ENCODE data around the gene HIF3A.
"Not testable (repeated sequence)": the region's sequence is repeated elsewhere in the genome, so short reads cannot be mapped to it uniquely, and the experiment has no call there.

The HIF3A gene

GRCh38 chr19:46296722-46297461 is at the start of gene HIF3A:
Gene HIF3A, plus strand, starts transcription at chr19:46297042. Its CDS starts 35 bp downstream, at chr19:46297077.
- peak; percentile 50 for DNase-seq

- no peak for DNase-seq
Measured at GRCh38 chr19:46250076-46250735, 46.6 kb upstream of the HIF3A start.

GRCh38 chr19:46251416-46251815 is 45.4 kb upstream of the HIF3A start:
- no peak for DNase-seq

GRCh38 chr19:46254776-46255175 is 42.1 kb upstream of the HIF3A start:
- no peak for DNase-seq

GRCh38 chr19:46256855-46257254 is 40.0 kb upstream of the HIF3A start:
- DNase-seq = no peak

- not testable (repeated sequence) for DNase-seq
Measured at GRCh38 chr19:46261501-46261900, 35.3 kb upstream of the HIF3A start.

GRCh38 chr19:46262684-46263296 is 34.1 kb upstream of the HIF3A start:
- peak; percentile 85 for DNase-seq

- DNase-seq = not testable (repeated sequence)
Measured at GRCh38 chr19:46264801-46265200, 32.0 kb upstream of the HIF3A start.

- DNase-seq = peak; percentile 59
Measured at GRCh38 chr19:46265217-46265828, 31.5 kb upstream of the HIF3A start.

GRCh38 chr19:46269101-46269500 is 27.7 kb upstream of the HIF3A start:
- no peak for DNase-seq

- DNase-seq = no peak
Measured at GRCh38 chr19:46270521-46271256, 26.2 kb upstream of the HIF3A start.

- DNase-seq = peak; percentile 39
Measured at GRCh38 chr19:46271481-46272197, 25.2 kb upstream of the HIF3A start.

- not testable (repeated sequence) for DNase-seq
Measured at GRCh38 chr19:46273931-46274330, 22.9 kb upstream of the HIF3A start.

GRCh38 chr19:46279177-46279576 is 17.7 kb upstream of the HIF3A start:
- no peak for DNase-seq

- no peak for DNase-seq
Measured at GRCh38 chr19:46283771-46284170, 13.1 kb upstream of the HIF3A start.

- DNase-seq = no peak
Measured at GRCh38 chr19:46284635-46285034, 12.2 kb upstream of the HIF3A start.

- DNase-seq = no peak
Measured at GRCh38 chr19:46287585-46287984, 9.3 kb upstream of the HIF3A start.

- no peak for DNase-seq
Measured at GRCh38 chr19:46288896-46289588, 7.8 kb upstream of the HIF3A start.

- no peak for DNase-seq
Measured at GRCh38 chr19:46289724-46290619, 6.9 kb upstream of the HIF3A start.

GRCh38 chr19:46291829-46292228 is 5.0 kb upstream of the HIF3A start:
- no peak for DNase-seq
